ENCODE results near the gene PTP4A1. TPM values are rescaled to one million over a fixed set of nuclear protein-coding genes. Genes with fewer than 3 reads are reported as not detected.

The PTP4A1 gene
- total RNA-seq, 1 experiment from 2014 or later = 123 TPM

DNA sequence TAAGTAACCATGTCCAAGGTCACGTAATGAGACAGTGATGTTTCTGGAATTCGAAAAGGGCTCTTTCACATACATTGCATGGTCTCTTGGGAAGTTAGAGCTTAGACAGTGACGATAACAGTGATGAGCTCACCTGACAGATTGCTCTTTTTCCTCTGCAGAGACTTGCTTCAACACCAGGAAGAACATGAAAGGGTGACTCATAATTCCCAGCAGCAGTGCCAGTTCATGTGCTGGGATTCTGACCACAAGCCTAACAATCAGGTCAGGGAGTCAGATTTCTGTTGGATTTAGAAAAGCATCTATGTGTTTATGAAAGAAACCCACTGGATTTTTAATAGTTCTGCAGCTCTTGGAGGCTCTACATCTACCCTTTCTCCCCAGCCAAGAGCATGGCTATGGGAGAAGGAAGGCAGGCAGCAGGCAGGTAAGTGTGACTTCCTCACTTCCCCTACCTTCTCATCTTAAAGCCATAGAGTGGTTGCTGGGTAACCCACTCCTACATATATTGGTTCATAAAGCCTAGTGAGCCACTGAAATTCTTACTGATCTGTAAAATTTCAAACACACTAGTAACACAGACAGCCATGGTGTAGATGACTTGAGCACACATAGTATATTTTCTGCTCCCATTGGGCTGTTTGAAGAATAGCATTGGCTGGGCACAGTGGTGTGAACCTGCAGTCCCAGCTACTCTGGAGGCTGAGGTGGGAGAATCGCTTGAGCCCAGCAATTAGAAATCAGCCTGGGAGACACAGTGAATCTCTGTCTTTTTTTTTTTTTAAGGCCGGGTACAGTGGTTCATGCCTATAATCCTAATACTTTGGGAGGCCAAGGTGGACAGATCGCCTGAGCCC is 44.4 kb upstream of the PTP4A1 start:
- no peaks in the 10 kb centered on the region for H3K9me2 ChIP-seq (ENCODE audit: insufficient read depth)
- ChIA-PET RAD21 (ENCODE audit: low non-redundant PET in 1 of 2, low total read pairs in 2 of 2, uncharacterized antibody in 2 of 2, unreplicated experiment in 2 of 2) (no interaction called here), POLR2A (interaction anchor here (1.5 to 3.3 kb wide), 2 partner anchors 12 to 46 kb away, joined by 3 to 10 read pairs; no protein-coding TSS in a partner anchor), CTCF (interaction anchor here (1.4 kb wide), 1 partner anchor 175 kb away, joined by 6 read pairs; no protein-coding TSS in a partner anchor)
- peak overlapping the region; percentile 62 for H3K4me2 ChIP-seq (ENCODE audit: low read length)
- BruUV-seq (replicated peaks) = TSS peak; percentile 70
- intact Hi-C loops (cut with micrococcal nuclease) = no loop called here
- H3K36me3 ChIP-seq (ENCODE audit: control insufficient read depth in 1 of 2, insufficient read depth in 2 of 2, low read length in 2 of 2) = no peaks in the 10 kb centered on the region
- no peaks in the 10 kb centered on the region for H3K27me3 ChIP-seq (ENCODE audit: insufficient read depth, low read length)
- no peaks in the 10 kb centered on the region for H3K9me3 ChIP-seq (ENCODE audit: control insufficient read depth in 1 of 2, insufficient read depth in 1 of 2, low read depth in 1 of 2, low read length in 2 of 2)
- ATAC-seq = peak; percentile 81
- H3K27ac ChIP-seq (ENCODE audit: low read depth, low read length) = peak overlapping the region; percentile 72
- no peaks in the 10 kb centered on the region for H3K79me2 ChIP-seq (ENCODE audit: insufficient read depth, low read length)
- peak overlapping the region; percentile 30 for H3K9ac ChIP-seq (ENCODE audit: low read length)
- peak overlapping the region in 1 of 2 experiments; percentile 16; a peak in 1 of 4 replicates for H3K4me3 ChIP-seq (replicated peaks in 1 of 2; ENCODE audit: low read depth in 1 of 2, low read length in 2 of 2)
- H4K20me1 ChIP-seq (ENCODE audit: insufficient read depth) = no peaks in the 10 kb centered on the region
- H3K4me1 ChIP-seq (ENCODE audit: control insufficient read depth in 1 of 2, insufficient read depth in 2 of 2, low read length in 2 of 2) = peaks cover 29 to 41% of the 10 kb centered on the region in 2 experiments
- H2AFZ ChIP-seq (ENCODE audit: low read depth, low read length, poor library complexity, severe bottlenecking) = peak overlapping the region; percentile 7
- peak; percentile 94 for DNase-seq (ENCODE audit: low read depth, low spot score)
- TF ChIP-seq TCF7L2 (IDR thresholded peaks at IDR 0.05; ENCODE audit: borderline replicate concordance, extremely low read depth, insufficient read depth, insufficient read length) (peak; percentile 93), SP1 (IDR thresholded peaks at IDR 0.05; ENCODE audit: low read depth) (peak; percentile 98), EZH2phosphoT487 (IDR thresholded peaks at IDR 0.05; ENCODE audit: borderline replicate concordance) (no peak), ELF1 (IDR thresholded peaks at IDR 0.05; ENCODE audit: borderline replicate concordance, low read depth) (peak; percentile 58), CTCF (IDR thresholded peaks at IDR 0.05 in 2 of 3, conservative IDR thresholded peaks at IDR 0.05 in 1 of 3; ENCODE audit: borderline replicate concordance in 1 of 3, insufficient read depth in 1 of 3, low read depth in 2 of 3, low read length in 2 of 3) (no peak), REST (IDR thresholded peaks at IDR 0.05; ENCODE audit: low read depth) (no peak), ATF3 (IDR thresholded peaks at IDR 0.05) (peak; percentile 88), CBX3 (IDR thresholded peaks at IDR 0.05; ENCODE audit: low read depth) (peak; percentile 98), JUND (IDR thresholded peaks at IDR 0.05) (peak; percentile 99), ZFX (IDR thresholded peaks at IDR 0.05) (no peak), SRF (IDR thresholded peaks at IDR 0.05; ENCODE audit: low read depth) (peak; percentile 82), YY1 (IDR thresholded peaks at IDR 0.05; ENCODE audit: extremely low read depth, insufficient replicate concordance, low read depth, low read length) (peak; percentile 69), FOSL1 (IDR thresholded peaks at IDR 0.05; ENCODE audit: low read depth) (peak; percentile 98), POLR2A (IDR thresholded peaks at IDR 0.05; ENCODE audit: borderline replicate concordance, extremely low read depth, insufficient read depth, insufficient read length) (no peak), ZBTB33 (IDR thresholded peaks at IDR 0.05; ENCODE audit: extremely low read depth, insufficient replicate concordance, low read length) (no peak), ZNF274 (IDR thresholded peaks at IDR 0.05; ENCODE audit: low read depth, low read length) (no peak), CEBPB (IDR thresholded peaks at IDR 0.05; ENCODE audit: low read depth) (peak; percentile 93), SIN3A (IDR thresholded peaks at IDR 0.05; ENCODE audit: low read depth) (peak; percentile 94), POLR2AphosphoS5 (IDR thresholded peaks at IDR 0.05; ENCODE audit: low read depth, low read length) (peak; percentile 87)
